Measurements from ENCODE around the gene EREG. TPM values are rescaled to one million over a fixed set of nuclear protein-coding genes. Genes with fewer than 3 reads are reported as not detected.

The EREG gene
- total RNA-seq, 1 experiment from 2014 or later: 0.46 TPM

DNA sequence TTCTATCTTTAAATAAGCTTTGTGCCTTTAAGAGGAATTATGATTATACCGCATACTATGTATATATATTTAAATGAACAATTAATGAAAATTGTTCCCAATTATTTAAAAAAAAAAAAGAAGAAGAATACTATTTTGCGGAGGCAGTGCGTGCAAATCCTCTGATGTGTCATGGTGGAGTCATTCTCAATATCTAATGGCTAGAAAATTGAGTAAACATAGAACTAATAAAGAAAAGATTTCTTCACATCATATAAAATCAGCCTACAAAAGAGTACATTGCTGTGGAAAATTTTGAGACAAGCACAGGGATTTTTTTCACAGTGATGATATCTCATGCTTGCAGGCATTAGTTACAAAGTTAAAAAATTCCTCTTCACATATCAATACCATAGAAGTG is 2.6 kb upstream of the EREG start:
- H3K4me3 ChIP-seq: no peak overlapping the region
- H3K36me3 ChIP-seq (ENCODE audit: low read depth): no peaks in the 10 kb centered on the region
- peaks cover 3% of the 10 kb centered on the region; the same call in 1 of the 2 replicates for H3K9me3 ChIP-seq (ENCODE audit: insufficient read depth, low read depth)
- H3F3A ChIP-seq (ENCODE audit: insufficient read depth, low read depth): peaks cover 6% of the 10 kb centered on the region; the same call in 1 of the 2 replicates
- no peaks in the 10 kb centered on the region for H4K20me1 ChIP-seq (ENCODE audit: insufficient read depth)
- DNase-seq: no peak
- no peaks in the 10 kb centered on the region for H3K27me3 ChIP-seq (ENCODE audit: insufficient read depth, low read depth)
- BruUV-seq (replicated peaks): no TSS peak
- intact Hi-C loops (cut with micrococcal nuclease; ENCODE audit: unreplicated experiment): no loop called here
- peaks cover 32% of the 10 kb centered on the region for H3K4me1 ChIP-seq (replicated peaks; ENCODE audit: insufficient read depth)
- no peak overlapping the region for H3K27ac ChIP-seq
- H3K4me2 ChIP-seq: no peak overlapping the region
- TF ChIP-seq EZH2 (IDR thresholded peaks at IDR 0.05; ENCODE audit: low read depth): no peak
- TF ChIP-seq, protein P1, sequence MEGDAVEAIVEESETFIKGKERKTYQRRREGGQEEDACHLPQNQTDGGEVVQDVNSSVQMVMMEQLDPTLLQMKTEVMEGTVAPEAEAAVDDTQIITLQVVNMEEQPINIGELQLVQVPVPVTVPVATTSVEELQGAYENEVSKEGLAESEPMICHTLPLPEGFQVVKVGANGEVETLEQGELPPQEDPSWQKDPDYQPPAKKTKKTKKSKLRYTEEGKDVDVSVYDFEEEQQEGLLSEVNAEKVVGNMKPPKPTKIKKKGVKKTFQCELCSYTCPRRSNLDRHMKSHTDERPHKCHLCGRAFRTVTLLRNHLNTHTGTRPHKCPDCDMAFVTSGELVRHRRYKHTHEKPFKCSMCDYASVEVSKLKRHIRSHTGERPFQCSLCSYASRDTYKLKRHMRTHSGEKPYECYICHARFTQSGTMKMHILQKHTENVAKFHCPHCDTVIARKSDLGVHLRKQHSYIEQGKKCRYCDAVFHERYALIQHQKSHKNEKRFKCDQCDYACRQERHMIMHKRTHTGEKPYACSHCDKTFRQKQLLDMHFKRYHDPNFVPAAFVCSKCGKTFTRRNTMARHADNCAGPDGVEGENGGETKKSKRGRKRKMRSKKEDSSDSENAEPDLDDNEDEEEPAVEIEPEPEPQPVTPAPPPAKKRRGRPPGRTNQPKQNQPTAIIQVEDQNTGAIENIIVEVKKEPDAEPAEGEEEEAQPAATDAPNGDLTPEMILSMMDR (conservative IDR thresholded peaks at IDR 0.05): no peak
- peaks cover 25% of the 10 kb centered on the region for H3K79me2 ChIP-seq (ENCODE audit: low read depth)
- CTCF ChIA-PET: no interaction called here
- no peaks in the 10 kb centered on the region for H3K9me2 ChIP-seq (ENCODE audit: insufficient read depth)
- POLR2A ChIA-PET (ENCODE audit: unreplicated experiment): no interaction called here
- no peak overlapping the region for H2AFZ ChIP-seq

DNA sequence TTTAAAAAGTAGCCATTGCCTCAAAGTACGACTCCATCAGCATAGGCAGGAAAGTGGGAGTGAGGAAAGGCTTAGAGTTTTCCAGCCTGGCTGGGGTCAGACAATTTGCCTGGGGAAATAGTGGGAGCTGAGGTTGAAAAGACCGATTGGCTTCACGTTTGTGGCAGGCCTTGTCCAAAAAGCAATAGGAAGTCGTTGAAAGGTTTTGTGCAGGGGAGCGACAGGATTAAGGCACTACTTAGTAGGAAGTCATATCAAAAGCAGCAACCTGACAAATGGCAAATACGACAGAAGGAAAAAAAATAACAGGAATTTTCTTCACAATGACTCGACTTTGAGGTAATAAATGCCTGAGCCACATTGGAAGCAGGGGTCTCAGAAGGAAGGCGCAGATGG is 691 bp upstream of the EREG start:
- ChIA-PET CTCF (no interaction called here), POLR2A (ENCODE audit: unreplicated experiment) (no interaction called here)
- Histone ChIP-seq H3K9me3 (ENCODE audit: insufficient read depth, low read depth) (no peaks in the 10 kb centered on the region), H3K36me3 (ENCODE audit: low read depth) (no peaks in the 10 kb centered on the region), H4K20me1 (ENCODE audit: insufficient read depth) (no peaks in the 10 kb centered on the region), H3K27ac (peak overlapping the region; percentile 72), H3K4me1 (replicated peaks; ENCODE audit: insufficient read depth) (peaks cover 31% of the 10 kb centered on the region), H3K27me3 (ENCODE audit: insufficient read depth, low read depth) (no peaks in the 10 kb centered on the region), H2AFZ (peak overlapping the region; percentile 83), H3K79me2 (ENCODE audit: low read depth) (peaks cover 44% of the 10 kb centered on the region), H3K4me3 (peak overlapping the region; percentile 71), H3F3A (ENCODE audit: insufficient read depth, low read depth) (no peaks in the 10 kb centered on the region), H3K4me2 (peak overlapping the region; percentile 82), H3K9me2 (ENCODE audit: insufficient read depth) (no peaks in the 10 kb centered on the region)
- TF ChIP-seq, protein P1 (conservative IDR thresholded peaks at IDR 0.05): no peak
- TF ChIP-seq EZH2 (IDR thresholded peaks at IDR 0.05; ENCODE audit: low read depth): no peak
- no peak for DNase-seq
- BruUV-seq (replicated peaks): TSS peak; percentile 33
- intact Hi-C loops (cut with micrococcal nuclease; ENCODE audit: unreplicated experiment): no loop called here

DNA sequence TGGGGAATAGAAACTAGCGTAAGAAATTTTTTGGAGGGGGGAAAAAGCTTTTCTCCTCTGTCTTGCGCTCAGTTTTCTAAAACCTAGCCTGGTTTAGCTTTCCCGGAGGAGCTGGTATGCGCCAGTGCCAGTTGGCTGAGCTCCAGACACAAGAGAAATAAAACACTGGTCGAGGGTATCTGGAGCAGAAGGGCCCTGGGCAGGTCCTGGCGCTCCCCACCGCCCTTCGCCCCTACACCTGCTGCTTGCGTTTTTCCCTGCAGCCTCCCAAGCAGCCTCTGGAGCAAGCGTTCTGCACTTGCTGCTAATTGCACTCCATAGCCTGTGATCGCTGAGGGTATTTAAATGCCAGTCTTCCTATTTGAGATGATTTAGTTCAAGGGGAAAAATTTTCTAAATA is 816 bp downstream of the EREG start:
- no peaks in the 10 kb centered on the region for H3K36me3 ChIP-seq (ENCODE audit: low read depth)
- no peaks in the 10 kb centered on the region for H3K27me3 ChIP-seq (ENCODE audit: insufficient read depth, low read depth)
- H3K4me2 ChIP-seq: peak overlapping the region; percentile 82
- no peaks in the 10 kb centered on the region for H4K20me1 ChIP-seq (ENCODE audit: insufficient read depth)
- H3K9me3 ChIP-seq (ENCODE audit: insufficient read depth, low read depth): no peaks in the 10 kb centered on the region
- peak overlapping the region; percentile 72 for H3K27ac ChIP-seq
- H2AFZ ChIP-seq: peak overlapping the region; percentile 83
- no peak for TF ChIP-seq EZH2 (IDR thresholded peaks at IDR 0.05; ENCODE audit: low read depth)
- TF ChIP-seq, protein P1 (conservative IDR thresholded peaks at IDR 0.05): no peak
- H3K4me1 ChIP-seq (replicated peaks; ENCODE audit: insufficient read depth): peaks cover 34% of the 10 kb centered on the region
- TSS peak; percentile 75 for BruUV-seq (replicated peaks)
- peak overlapping the region; percentile 71 for H3K4me3 ChIP-seq
- H3K9me2 ChIP-seq (ENCODE audit: insufficient read depth): no peaks in the 10 kb centered on the region
- no peak for DNase-seq
- H3K79me2 ChIP-seq (ENCODE audit: low read depth): peaks cover 49% of the 10 kb centered on the region
- ChIA-PET CTCF (no interaction called here), POLR2A (ENCODE audit: unreplicated experiment) (no interaction called here)
- intact Hi-C loops (cut with micrococcal nuclease; ENCODE audit: unreplicated experiment): no loop called here
- no peaks in the 10 kb centered on the region for H3F3A ChIP-seq (ENCODE audit: insufficient read depth, low read depth)

Data from PC-9 (cell line).